Mesenchymal stem cell (in vitro differentiated cells and primary cell): Measurements from ENCODE around the gene ULBP1.
"Not testable (repeated sequence)": the region's sequence is repeated elsewhere in the genome, so short reads cannot be mapped to it uniquely, and the experiment has no call there.

ENCODE experiments used
- DNase-seq: peaks from one replicate; pipeline ENCODE4 v3.0.0-alpha.2; 2013
- H2AFZ ChIP-seq: one replicate; pipeline ENCODE4 v1.6.1; 2013; ENCODE audit warnings: low read depth, mild to moderate bottlenecking, control low read depth, inconsistent platforms, low read length, moderate library complexity
- H2AK5ac ChIP-seq: 2 replicates; pipeline ENCODE4 v1.6.1; 2013; ENCODE audit warnings: low read length, moderate library complexity, mild to moderate bottlenecking, inconsistent platforms; ENCODE audit not compliant: severe bottlenecking
- H2BK120ac ChIP-seq: one replicate; pipeline ENCODE4 v1.6.1; 2013; ENCODE audit warnings: low read depth, mild to moderate bottlenecking, inconsistent platforms, low read length, moderate library complexity
- H2BK12ac ChIP-seq, 2 experiments: one replicate each; pipeline ENCODE4 v1.6.1; 2013; ENCODE audit warnings: inconsistent platforms in 2 of 2, low read length in 2 of 2, mild to moderate bottlenecking in 2 of 2, moderate library complexity in 2 of 2, control low read depth in 1 of 2
- H2BK15ac ChIP-seq: one replicate; pipeline ENCODE4 v1.6.1; 2013; ENCODE audit warnings: mild to moderate bottlenecking, low read depth, inconsistent platforms; ENCODE audit not compliant: poor library complexity, severe bottlenecking
- H2BK5ac ChIP-seq: 2 replicates; pipeline ENCODE4 v1.6.1; 2013; ENCODE audit warnings: low read depth, mild to moderate bottlenecking, low read length, control low read depth, inconsistent platforms; ENCODE audit not compliant: poor library complexity, severe bottlenecking
- H3K14ac ChIP-seq, 2 experiments: one replicate each; pipeline ENCODE4 v1.6.1; 2013; ENCODE audit warnings: inconsistent platforms in 2 of 2, low read length in 2 of 2, control low read depth in 1 of 2, mild to moderate bottlenecking in 1 of 2, moderate library complexity in 1 of 2
- H3K18ac ChIP-seq, 2 experiments: one replicate each; pipeline ENCODE4 v1.6.1; 2013; ENCODE audit warnings: inconsistent platforms in 2 of 2, low read length in 2 of 2, control low read depth in 1 of 2, low read depth in 1 of 2, mild to moderate bottlenecking in 1 of 2
- H3K23ac ChIP-seq, 2 experiments: one replicate each; pipeline ENCODE4 v1.6.1; 2013; ENCODE audit warnings: inconsistent platforms in 2 of 2, low read length in 2 of 2, mild to moderate bottlenecking in 2 of 2, moderate library complexity in 2 of 2, control low read depth in 1 of 2
- H3K27ac ChIP-seq: 2 replicates; pipeline ENCODE4 v1.5.1; 2013; ENCODE audit warnings: mild to moderate bottlenecking, moderate library complexity, low read length, control low read depth, inconsistent platforms; ENCODE audit not compliant: poor library complexity, severe bottlenecking
- H3K27me3 ChIP-seq, 2 experiments: 2 replicates each; pipeline versions ENCODE4 v1.6.1 to v1.7.0; 2013; ENCODE audit warnings: low read length in 2 of 2, mild to moderate bottlenecking in 2 of 2, moderate library complexity in 2 of 2, control low read depth in 1 of 2, inconsistent platforms in 1 of 2; ENCODE audit not compliant: control insufficient read depth in 1 of 2, insufficient read depth in 1 of 2
- H3K36me3 ChIP-seq, 2 experiments: 2 replicates each; pipeline versions ENCODE4 v1.6.1 to v1.7.0; 2013; ENCODE audit warnings: low read length in 2 of 2, control low read depth in 1 of 2, inconsistent platforms in 1 of 2, low read depth in 1 of 2, mild to moderate bottlenecking in 1 of 2; ENCODE audit not compliant: insufficient read depth in 2 of 2, control insufficient read depth in 1 of 2
- H3K4ac ChIP-seq, 2 experiments: one replicate each; pipeline ENCODE4 v1.6.1; 2013; ENCODE audit warnings: inconsistent platforms in 2 of 2, low read length in 2 of 2, mild to moderate bottlenecking in 2 of 2, moderate library complexity in 2 of 2, control low read depth in 1 of 2, low read depth in 1 of 2
- H3K4me1 ChIP-seq: 2 replicates; pipeline ENCODE4 v1.6.1; 2013; ENCODE audit warnings: low read depth, low read length, control low read depth; ENCODE audit not compliant: control insufficient read depth, insufficient read depth
- H3K4me2 ChIP-seq: 2 replicates; pipeline ENCODE4 v1.6.1; 2013; ENCODE audit warnings: low read length, mild to moderate bottlenecking, inconsistent platforms; ENCODE audit not compliant: poor library complexity, severe bottlenecking
- H3K4me3 ChIP-seq, 2 experiments: 2 replicates each; pipeline versions ENCODE4 v1.5.1 to v1.7.0; 2013; ENCODE audit warnings: low read length in 2 of 2, mild to moderate bottlenecking in 2 of 2, control low read depth in 1 of 2, low read depth in 1 of 2; ENCODE audit not compliant: insufficient read depth in 1 of 2
- H3K79me1 ChIP-seq: replicated peaks from 2 replicates; pipeline ENCODE4 v1.6.1; 2013; ENCODE audit warnings: mild to moderate bottlenecking, control low read depth, low read length, inconsistent platforms; ENCODE audit not compliant: poor library complexity, severe bottlenecking
- H3K9ac ChIP-seq: 2 replicates; pipeline ENCODE4 v1.7.0; 2013; ENCODE audit warnings: mild to moderate bottlenecking, low read length, moderate library complexity
- H3K9me3 ChIP-seq: 2 replicates; pipeline ENCODE4 v1.7.0; 2013; ENCODE audit warnings: mild to moderate bottlenecking, low read length; ENCODE audit not compliant: control insufficient read depth
- H4K8ac ChIP-seq: one replicate; pipeline ENCODE4 v1.6.1; 2013; ENCODE audit warnings: inconsistent platforms, mild to moderate bottlenecking, low read length, moderate library complexity
- H4K91ac ChIP-seq: one replicate; pipeline ENCODE4 v1.6.1; 2013; ENCODE audit warnings: mild to moderate bottlenecking, low read length, inconsistent platforms
- WGBS: methylation state at CpG from one replicate; pipeline ENCODE4 v1.1.7; 2013; ENCODE audit warnings: mixed read lengths; 5-methylcytosine and 5-hydroxymethylcytosine counted together

Gene ULBP1

GRCh38 chr6:149922091-149922490 is 41.7 kb upstream of the ULBP1 start:
- H3K4me3 ChIP-seq = peak overlapping the region in 1 of 2 experiments; percentile 91
- H2BK5ac ChIP-seq, H3K18ac ChIP-seq, H3K27ac ChIP-seq, H3K79me1 ChIP-seq, H2BK15ac ChIP-seq, H2BK120ac ChIP-seq, DNase-seq, H4K91ac ChIP-seq, H2AK5ac ChIP-seq, H3K9me3 ChIP-seq, H3K14ac ChIP-seq, H3K9ac ChIP-seq, H2BK12ac ChIP-seq, H3K36me3 ChIP-seq, H4K8ac ChIP-seq, H2AFZ ChIP-seq, H3K4ac ChIP-seq: not testable (repeated sequence)
- 22% methylated on average over 4 of the region's 5 CpGs for WGBS
- H3K4me1 ChIP-seq = peaks cover 23% of the 10 kb centered on the region
- peak overlapping the region; percentile 90 for H3K4me2 ChIP-seq
- peaks cover 0 to 43% of the 10 kb centered on the region in 2 experiments for H3K27me3 ChIP-seq
- H3K23ac ChIP-seq = peak overlapping the region in 1 of 2 experiments; percentile 65

GRCh38 chr6:149922642-149923326 is 41.0 kb upstream of the ULBP1 start, which contains the start of gene RAET1G:
RAET1G (minus strand) TSS chr6:149923121; CDS start chr6:149923010, 111 bp downstream.
- no peak within 1 kb of the TSS for H2AK5ac ChIP-seq
- H4K91ac ChIP-seq = no peak within 1 kb of the TSS
- no peaks in the 10 kb centered on the region for H3K9me3 ChIP-seq
- peak within 1 kb of the TSS in 1 of 2 experiments; percentile 41 for H3K14ac ChIP-seq
- WGBS = 2% methylated on average over 35 of the region's 40 CpGs
- H3K36me3 ChIP-seq = peaks cover 0 to 4% of the 10 kb centered on the region in 2 experiments
- peaks cover 23% of the 10 kb centered on the region for H3K4me1 ChIP-seq
- peak within 1 kb of the TSS; percentile 81 for H3K9ac ChIP-seq
- peak within 1 kb of the TSS; percentile 8 for H2BK5ac ChIP-seq
- H3K27me3 ChIP-seq = peaks cover 0 to 43% of the 10 kb centered on the region in 2 experiments
- no peak within 1 kb of the TSS for H4K8ac ChIP-seq
- H3K23ac ChIP-seq = peak within 1 kb of the TSS in 1 of 2 experiments; percentile 65
- H3K4me3 ChIP-seq = peak within 1 kb of the TSS; percentile 63 to 91
- peak within 1 kb of the TSS; percentile 90 for H3K4me2 ChIP-seq
- H2AFZ ChIP-seq = peak within 1 kb of the TSS; percentile 97
- no peaks in the 10 kb centered on the region for H3K79me1 ChIP-seq
- H2BK120ac ChIP-seq = no peak within 1 kb of the TSS
- H3K18ac ChIP-seq = peak within 1 kb of the TSS in 1 of 2 experiments; percentile 48
- peak within 1 kb of the TSS; percentile 2 for H2BK15ac ChIP-seq
- peak; percentile 92 for DNase-seq
- H2BK12ac ChIP-seq = no peak within 1 kb of the TSS
- H3K27ac ChIP-seq = no peak within 1 kb of the TSS
- H3K4ac ChIP-seq = no peak within 1 kb of the TSS

GRCh38 chr6:149923327-149923986 is 40.3 kb upstream of the ULBP1 start:
- Histone ChIP-seq H3K14ac (no peak overlapping the region), H3K4ac (no peak overlapping the region), H3K27me3 (peaks cover 0 to 36% of the 10 kb centered on the region in 2 experiments), H4K8ac (no peak overlapping the region), H2BK120ac (no peak overlapping the region), H3K4me3 (peak overlapping the region; percentile 36 to 91), H3K18ac (peak overlapping the region in 1 of 2 experiments; percentile 13), H2BK12ac (no peak overlapping the region), H2AK5ac (no peak overlapping the region), H2BK5ac (no peak overlapping the region), H3K79me1 (no peaks in the 10 kb centered on the region), H4K91ac (no peak overlapping the region), H3K36me3 (peaks cover 0 to 4% of the 10 kb centered on the region in 2 experiments), H3K9me3 (no peaks in the 10 kb centered on the region), H2BK15ac (no peak overlapping the region), H3K27ac (no peak overlapping the region), H2AFZ (peak overlapping the region; percentile 33), H3K4me2 (peak overlapping the region; percentile 90), H3K9ac (peak overlapping the region; percentile 81), H3K4me1 (peaks cover 23% of the 10 kb centered on the region), H3K23ac (no peak overlapping the region)
- 37% methylated on average over 26 of the region's 33 CpGs for WGBS
- DNase-seq = no peak

GRCh38 chr6:149924206-149924932 is 39.4 kb upstream of the ULBP1 start:
- H3K79me1 ChIP-seq = no peaks in the 10 kb centered on the region
- H3K4ac ChIP-seq = no peak overlapping the region
- 70% methylated on average over 7 of the region's 9 CpGs for WGBS
- peaks cover 23% of the 10 kb centered on the region for H3K4me1 ChIP-seq
- H2BK120ac ChIP-seq = no peak overlapping the region
- no peak overlapping the region for H2BK5ac ChIP-seq
- no peaks in the 10 kb centered on the region for H3K36me3 ChIP-seq
- no peak overlapping the region for H3K4me2 ChIP-seq
- H2BK15ac ChIP-seq = no peak overlapping the region
- DNase-seq = no peak
- H3K23ac ChIP-seq = no peak overlapping the region
- H3K9me3 ChIP-seq = no peaks in the 10 kb centered on the region
- H3K27ac ChIP-seq = no peak overlapping the region
- no peak overlapping the region for H2AFZ ChIP-seq
- peaks cover 6 to 36% of the 10 kb centered on the region in 2 experiments for H3K27me3 ChIP-seq
- no peak overlapping the region for H2AK5ac ChIP-seq
- H4K91ac ChIP-seq = no peak overlapping the region
- H4K8ac ChIP-seq = no peak overlapping the region
- H3K4me3 ChIP-seq = no peak overlapping the region
- H2BK12ac ChIP-seq = no peak overlapping the region
- H3K18ac ChIP-seq = no peak overlapping the region
- no peak overlapping the region for H3K14ac ChIP-seq
- no peak overlapping the region for H3K9ac ChIP-seq
